Fibroblast of the aortic adventitia (primary cell): Measurements from ENCODE around the gene VNN1. TPM values are rescaled to one million over a fixed set of nuclear protein-coding genes. Genes with fewer than 3 reads are reported as not detected.

Source experiments
- DNase-seq: peaks from one replicate; pipeline ENCODE4 v3.0.0-alpha.2; 2010; ENCODE audit warnings: low read depth
- H3K4me3 ChIP-seq: 2 replicates; pipeline ENCODE4 v1.5.1; 2011; ENCODE audit warnings: low read depth, mild to moderate bottlenecking, control low read depth, low read length, moderate library complexity
- CTCF ChIP-seq: IDR thresholded peaks from 2 replicates; pipeline ENCODE4 v1.5.1; 2011; ENCODE audit warnings: mild to moderate bottlenecking, low read length, control low read depth, inconsistent platforms; ENCODE audit not compliant: insufficient read depth
- total RNA-seq: library from RNA; depleted of rRNA; stranded (reverse); fragments of >200 nt; gene quantifications from 2 replicates; pipeline ENCODE4 v1.2.3, GENCODE V29; 2012; ENCODE audit warnings: low replicate concordance

VNN1 gene
- total RNA-seq, 1 donor: under 0.01 TPM

- no peak overlapping the region for H3K4me3 ChIP-seq
- DNase-seq: no peak
- TF ChIP-seq CTCF: no peak
Observed at GRCh38 chr6:132726608-132726975, 12.7 kb upstream of the VNN1 start.

GRCh38 chr6:132725947-132726607 lies 12.2 kb upstream of the VNN1 start:
- TF ChIP-seq CTCF: no peak
- DNase-seq: no peak

GRCh38 chr6:132725471-132725870 lies 11.6 kb upstream of the VNN1 start:
- DNase-seq: no peak
- TF ChIP-seq CTCF: no peak
- no peak overlapping the region for H3K4me3 ChIP-seq

More at GRCh38 chr6:132725947-132726607, 12.2 kb upstream of the VNN1 start:
- no peak overlapping the region for H3K4me3 ChIP-seq

GRCh38 chr6:132719736-132720448 lies 6.0 kb upstream of the VNN1 start:
- no peak for TF ChIP-seq CTCF
- DNase-seq: no peak
- no peak overlapping the region for H3K4me3 ChIP-seq

GRCh38 chr6:132715881-132716637 lies 2.2 kb upstream of the VNN1 start:
- DNase-seq: no peak
- no peak for TF ChIP-seq CTCF
- no peak overlapping the region for H3K4me3 ChIP-seq

GRCh38 chr6:132715204-132715603 lies 1.3 kb upstream of the VNN1 start:
- H3K4me3 ChIP-seq: no peak overlapping the region
- peak; percentile 52 for DNase-seq
- TF ChIP-seq CTCF: peak; percentile 35
